Astrocyte (in vitro differentiated cells and primary cell): ENCODE results near the gene C5orf63.

ENCODE experiments used
- EZH2 ChIP-seq: IDR thresholded peaks from 2 replicates; pipeline ENCODE4 v1.6.1; 2012; ENCODE audit warnings: mild to moderate bottlenecking, low read length, inconsistent platforms; ENCODE audit not compliant: insufficient read depth
- TF ChIP-seq, protein P1 (sequence below): IDR thresholded peaks from 2 replicates; pipeline ENCODE4 v1.5.1; 2011; ENCODE audit warnings: low read depth, mild to moderate bottlenecking, inconsistent platforms, low read length, moderate library complexity; ENCODE audit not compliant: insufficient read depth

GRCh38 chr5:127026166-127026565, 47.1 kb downstream of the C5orf63 start:
- TF ChIP-seq, protein P1, sequence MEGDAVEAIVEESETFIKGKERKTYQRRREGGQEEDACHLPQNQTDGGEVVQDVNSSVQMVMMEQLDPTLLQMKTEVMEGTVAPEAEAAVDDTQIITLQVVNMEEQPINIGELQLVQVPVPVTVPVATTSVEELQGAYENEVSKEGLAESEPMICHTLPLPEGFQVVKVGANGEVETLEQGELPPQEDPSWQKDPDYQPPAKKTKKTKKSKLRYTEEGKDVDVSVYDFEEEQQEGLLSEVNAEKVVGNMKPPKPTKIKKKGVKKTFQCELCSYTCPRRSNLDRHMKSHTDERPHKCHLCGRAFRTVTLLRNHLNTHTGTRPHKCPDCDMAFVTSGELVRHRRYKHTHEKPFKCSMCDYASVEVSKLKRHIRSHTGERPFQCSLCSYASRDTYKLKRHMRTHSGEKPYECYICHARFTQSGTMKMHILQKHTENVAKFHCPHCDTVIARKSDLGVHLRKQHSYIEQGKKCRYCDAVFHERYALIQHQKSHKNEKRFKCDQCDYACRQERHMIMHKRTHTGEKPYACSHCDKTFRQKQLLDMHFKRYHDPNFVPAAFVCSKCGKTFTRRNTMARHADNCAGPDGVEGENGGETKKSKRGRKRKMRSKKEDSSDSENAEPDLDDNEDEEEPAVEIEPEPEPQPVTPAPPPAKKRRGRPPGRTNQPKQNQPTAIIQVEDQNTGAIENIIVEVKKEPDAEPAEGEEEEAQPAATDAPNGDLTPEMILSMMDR, result no peak
- no peak for TF ChIP-seq EZH2
